CD4-positive, alpha-beta T cell (primary cell): ENCODE data around the gene TMPRSS11A. TPM values are rescaled to one million over a fixed set of nuclear protein-coding genes. Genes with fewer than 3 reads are reported as not detected.

ENCODE experiments used
- ATAC-seq: fragments of 200-7000 bp; cut with Tn5 transposase; one replicate; pipeline ENCODE4 v1.10.0; 2022; ENCODE audit warnings: mild to moderate bottlenecking; ENCODE audit not compliant: poor library complexity
- CTCF ChIA-PET: fragments of 350-600 bp; sonication (Branson Sonifier 250); formaldehyde crosslinking; loops from one replicate; lab custom pipeline; 2021; ENCODE audit warnings: antibody characterized with exemption, inconsistent platforms; lab: Charles Lee
- POLR2A ChIA-PET: fragments of 350-600 bp; sonication (Branson Sonifier 250); formaldehyde crosslinking; loops from one replicate; lab custom pipeline; 2021; ENCODE audit warnings: antibody characterized with exemption, inconsistent platforms; lab: Charles Lee
- DNase-seq, 14 experiments: peaks; one replicate each; pipeline ENCODE4 v3.0.0-alpha.2; 2013 to 2020; ENCODE audit warnings: mixed read lengths in 2 of 14
- H3K27ac ChIP-seq, 2 donors: one replicate each; pipeline versions ENCODE4 v1.5.1 to v1.7.0; 2013; ENCODE audit warnings: low read length in 2 of 2, low read depth in 1 of 2, mild to moderate bottlenecking in 1 of 2
- H3K27me3 ChIP-seq, 2 experiments: 1 replicate in 1 of 2; 2 replicates in 1 of 2; pipeline versions ENCODE4 v1.6.1 to v1.7.0; 2013; ENCODE audit warnings: low read length in 2 of 2, control low read depth in 1 of 2, mild to moderate bottlenecking in 1 of 2, moderate library complexity in 1 of 2; ENCODE audit not compliant: insufficient read depth in 2 of 2, control insufficient read depth in 1 of 2
- H3K36me3 ChIP-seq: one replicate; pipeline ENCODE4 v1.6.1; 2013; ENCODE audit warnings: low read length, control low read depth; ENCODE audit not compliant: insufficient read depth
- H3K4me1 ChIP-seq: one replicate; pipeline ENCODE4 v1.6.1; 2013; ENCODE audit warnings: low read length, control low read depth; ENCODE audit not compliant: insufficient read depth
- H3K4me3 ChIP-seq: one replicate; pipeline ENCODE4 v1.5.1; 2013; ENCODE audit warnings: mild to moderate bottlenecking, low read length, moderate library complexity
- H3K9me3 ChIP-seq, 2 experiments: 1 replicate in 1 of 2; 2 replicates in 1 of 2; pipeline versions ENCODE4 v1.6.1 to v1.7.0; 2013; ENCODE audit warnings: low read length in 2 of 2, mild to moderate bottlenecking in 2 of 2, control low read depth in 1 of 2, moderate library complexity in 1 of 2; ENCODE audit not compliant: control insufficient read depth in 1 of 2, insufficient read depth in 1 of 2
- H3K27ac Mint-ChIP-seq: one replicate; pipeline ENCODE4 v1.8.0; 2020; ENCODE audit warnings: mixed read lengths
- H3K27me3 Mint-ChIP-seq: one replicate; pipeline ENCODE4 v1.8.0; 2021; ENCODE audit warnings: mixed read lengths
- H3K36me3 Mint-ChIP-seq: one replicate; pipeline ENCODE4 v1.8.0; 2021; ENCODE audit warnings: low read depth, mixed read lengths
- H3K4me1 Mint-ChIP-seq: one replicate; pipeline ENCODE4 v1.8.0; 2021; ENCODE audit warnings: low read depth, mixed read lengths
- H3K4me3 Mint-ChIP-seq: one replicate; pipeline ENCODE4 v1.8.0; 2020; ENCODE audit warnings: mild to moderate bottlenecking, mixed read lengths
- H3K9me3 Mint-ChIP-seq: one replicate; pipeline ENCODE4 v1.8.0; 2020; ENCODE audit warnings: mixed read lengths
- intact Hi-C, 2 experiments: fragments of 100-400 bp; cut with DNase I in 1 of 2; cut with micrococcal nuclease in 1 of 2; formaldehyde crosslinking; loops; one replicate each; pipeline versions ENCODE4 v1.15.1 to v1.9.0; 2023 to 2025; cut with DNase I, micrococcal nuclease
- total RNA-seq, 174 experiments: library from RNA in 2 of 174; stranded (reverse) in 2 of 174; gene quantifications; one replicate each; pipeline ENCODE4 v1.2.3 and lab custom pipeline; 2021 to 2026
- TF ChIP-seq, protein P1 (sequence below): fragments of 200-600 bp; IDR thresholded peaks from one replicate; pipeline ENCODE4 v1.8.0; 2022; ENCODE audit warnings: antibody characterized with exemption, mild to moderate bottlenecking

The TMPRSS11A gene
- total RNA-seq, 2 experiments from 2014 or later, result not detected

DNA sequence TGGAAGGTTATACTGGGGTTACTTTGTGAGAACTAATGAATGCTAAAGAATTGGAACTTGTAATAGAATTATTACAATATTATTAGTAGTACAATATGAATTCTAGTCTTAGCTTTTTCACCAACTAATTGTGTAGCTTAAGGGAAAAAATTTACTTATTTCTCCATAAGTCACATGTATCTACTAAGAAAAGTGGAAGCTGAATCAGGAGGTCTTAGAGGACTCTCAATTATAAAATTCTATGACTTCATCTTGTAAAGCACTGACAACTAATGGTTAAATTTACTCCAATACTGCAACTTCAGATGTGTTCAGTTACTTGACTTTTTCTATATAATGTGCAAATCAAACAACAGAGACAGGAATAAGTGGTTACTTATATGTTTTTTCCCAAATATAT is 78.6 kb downstream of the TMPRSS11A start:
- no peak overlapping the region for H3K4me3 ChIP-seq
- H3K36me3 ChIP-seq, result no peaks in the 10 kb centered on the region
- TF ChIP-seq, protein P1, sequence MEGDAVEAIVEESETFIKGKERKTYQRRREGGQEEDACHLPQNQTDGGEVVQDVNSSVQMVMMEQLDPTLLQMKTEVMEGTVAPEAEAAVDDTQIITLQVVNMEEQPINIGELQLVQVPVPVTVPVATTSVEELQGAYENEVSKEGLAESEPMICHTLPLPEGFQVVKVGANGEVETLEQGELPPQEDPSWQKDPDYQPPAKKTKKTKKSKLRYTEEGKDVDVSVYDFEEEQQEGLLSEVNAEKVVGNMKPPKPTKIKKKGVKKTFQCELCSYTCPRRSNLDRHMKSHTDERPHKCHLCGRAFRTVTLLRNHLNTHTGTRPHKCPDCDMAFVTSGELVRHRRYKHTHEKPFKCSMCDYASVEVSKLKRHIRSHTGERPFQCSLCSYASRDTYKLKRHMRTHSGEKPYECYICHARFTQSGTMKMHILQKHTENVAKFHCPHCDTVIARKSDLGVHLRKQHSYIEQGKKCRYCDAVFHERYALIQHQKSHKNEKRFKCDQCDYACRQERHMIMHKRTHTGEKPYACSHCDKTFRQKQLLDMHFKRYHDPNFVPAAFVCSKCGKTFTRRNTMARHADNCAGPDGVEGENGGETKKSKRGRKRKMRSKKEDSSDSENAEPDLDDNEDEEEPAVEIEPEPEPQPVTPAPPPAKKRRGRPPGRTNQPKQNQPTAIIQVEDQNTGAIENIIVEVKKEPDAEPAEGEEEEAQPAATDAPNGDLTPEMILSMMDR, result no peak
- intact Hi-C loops, result no loop called here
- ChIA-PET CTCF (no interaction called here), POLR2A (no interaction called here)
- no peaks in the 10 kb centered on the region for H3K4me1 ChIP-seq
- Mint-ChIP-seq H3K27me3 (no peaks in the 10 kb centered on the region), H3K4me3 (no peak overlapping the region), H3K36me3 (no peaks in the 10 kb centered on the region), H3K27ac (no peak overlapping the region), H3K4me1 (no peaks in the 10 kb centered on the region), H3K9me3 (peaks cover under 1% of the 10 kb centered on the region)
- H3K27me3 ChIP-seq, result no peaks in the 10 kb centered on the region
- ATAC-seq, result no peak
- no peak for DNase-seq
- H3K27ac ChIP-seq, result no peak overlapping the region
- H3K9me3 ChIP-seq, result no peaks in the 10 kb centered on the region

DNA sequence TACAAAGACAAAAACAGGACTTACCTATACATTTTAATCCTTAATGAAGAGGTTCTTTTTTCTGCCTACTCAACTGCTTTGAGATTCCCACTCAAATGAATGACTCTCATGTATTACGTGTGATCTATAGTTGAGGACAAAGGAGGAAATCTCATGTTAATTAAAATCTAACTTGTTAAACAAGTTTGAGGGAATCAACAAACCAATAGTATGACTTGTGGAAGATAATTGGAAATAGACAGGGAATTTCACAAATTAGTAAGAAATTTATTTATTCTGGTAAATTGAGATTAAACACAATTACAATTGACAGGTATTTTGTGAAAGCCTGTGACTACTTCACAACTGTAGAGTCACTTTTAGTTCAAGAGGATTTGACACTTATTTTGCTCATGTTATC is 79.4 kb downstream of the TMPRSS11A start, which contains the start of gene TMPRSS11D:
Gene TMPRSS11D (minus strand): TSS at position 101 of the 400 bp plus-strand sequence. CDS start 69 bp downstream, at position 32.
- Histone ChIP-seq H3K27me3 (no peaks in the 10 kb centered on the region), H3K4me1 (no peaks in the 10 kb centered on the region), H3K27ac (no peak within 1 kb of the TSS), H3K9me3 (no peaks in the 10 kb centered on the region), H3K36me3 (no peaks in the 10 kb centered on the region), H3K4me3 (no peak within 1 kb of the TSS)
- ChIA-PET POLR2A (no interaction called here), CTCF (no interaction called here)
- Mint-ChIP-seq H3K4me3 (no peak within 1 kb of the TSS), H3K4me1 (no peaks in the 10 kb centered on the region), H3K27me3 (no peaks in the 10 kb centered on the region), H3K27ac (no peak within 1 kb of the TSS), H3K9me3 (peaks cover 2% of the 10 kb centered on the region), H3K36me3 (no peaks in the 10 kb centered on the region)
- intact Hi-C loops, result no loop called here
- TF ChIP-seq, protein P1, result no peak
- no peak for ATAC-seq
- no peak for DNase-seq

DNA sequence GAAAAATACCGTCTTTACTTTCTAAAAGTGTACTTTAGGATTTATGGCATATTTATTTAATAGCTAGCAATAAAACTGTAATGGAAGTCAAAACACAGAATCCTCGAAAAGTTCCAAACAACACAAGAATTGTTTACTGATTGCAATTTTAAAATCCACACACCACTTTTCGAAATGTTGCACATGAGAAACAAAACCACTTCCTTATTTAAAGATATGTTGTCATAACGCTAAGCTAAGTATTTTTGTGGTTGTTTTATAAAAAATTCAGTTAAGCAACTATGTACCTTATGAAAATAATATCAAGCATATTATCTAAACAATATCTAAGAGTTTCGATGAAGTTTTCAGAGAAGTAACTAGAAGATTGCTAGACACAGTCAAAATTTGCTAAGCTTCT is 79.8 kb downstream of the TMPRSS11A start:
- no peaks in the 10 kb centered on the region for H3K36me3 Mint-ChIP-seq
- intact Hi-C loops, result no loop called here
- POLR2A ChIA-PET, result no interaction called here
- H3K4me1 ChIP-seq, result no peaks in the 10 kb centered on the region
- H3K36me3 ChIP-seq, result no peaks in the 10 kb centered on the region
- H3K27ac ChIP-seq, result no peak overlapping the region
- DNase-seq, result no peak
- TF ChIP-seq, protein P1, result no peak
- H3K4me1 Mint-ChIP-seq, result no peaks in the 10 kb centered on the region
- no peak overlapping the region for H3K27ac Mint-ChIP-seq
- no peak overlapping the region for H3K4me3 Mint-ChIP-seq
- no peaks in the 10 kb centered on the region for H3K27me3 ChIP-seq
- CTCF ChIA-PET, result interaction anchor here (0.6 kb wide), 1 partner anchor 19 kb away, joined by 3 read pairs; no protein-coding TSS in a partner anchor
- H3K9me3 Mint-ChIP-seq, result peaks cover 2% of the 10 kb centered on the region
- no peak for ATAC-seq
- H3K4me3 ChIP-seq, result no peak overlapping the region
- no peaks in the 10 kb centered on the region for H3K9me3 ChIP-seq
- H3K27me3 Mint-ChIP-seq, result no peaks in the 10 kb centered on the region
